ENCODE results near the gene CDT1.
A peak's percentile ranks its signal among the peaks of the same experiment; 100 is the strongest.
"Not testable (repeated sequence)": the region's sequence is repeated elsewhere in the genome, so short reads cannot be mapped to it uniquely, and the experiment has no call there.

Gene CDT1

DNA sequence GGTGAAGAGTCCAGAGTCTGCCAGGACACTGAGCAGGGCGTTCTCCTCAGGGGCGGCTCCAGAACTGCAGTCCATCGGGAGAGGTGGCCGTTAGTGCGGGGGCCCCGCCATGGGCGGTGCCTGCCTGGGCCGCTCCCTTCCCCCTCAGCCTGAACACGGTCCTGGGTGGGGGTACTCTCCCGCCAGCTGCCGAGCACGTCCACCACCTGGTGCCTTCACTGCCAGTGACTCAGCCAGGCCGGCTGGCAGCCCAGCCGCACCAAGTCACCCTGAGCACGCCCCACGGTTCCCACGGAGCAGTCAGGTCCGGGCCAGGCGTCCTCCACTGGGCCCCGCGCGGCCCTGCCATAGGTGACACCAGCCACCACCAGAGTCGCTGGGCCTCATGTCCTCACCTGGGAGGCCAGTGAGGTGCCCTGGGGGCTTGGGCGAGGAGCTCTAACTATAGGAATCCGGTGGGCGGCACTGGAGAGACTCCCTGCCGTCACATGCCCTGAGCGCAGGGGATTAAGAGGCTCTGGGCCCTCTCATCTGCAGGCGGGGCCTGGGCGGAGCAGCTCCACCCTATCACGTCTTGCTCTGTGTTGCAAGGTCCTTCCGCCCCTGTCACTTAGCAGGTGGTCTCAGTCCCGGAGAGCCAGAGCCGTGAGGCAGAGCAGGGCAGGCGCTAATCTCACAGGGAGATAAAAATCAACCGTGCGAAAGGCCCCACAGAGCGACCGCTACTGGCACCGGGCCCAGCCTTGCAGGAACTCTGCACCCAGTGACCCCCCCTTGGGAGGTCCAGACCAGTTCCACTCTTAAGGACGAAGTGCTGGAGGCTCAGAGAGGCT is 32.9 kb upstream of the CDT1 start:
- peak overlapping the region; percentile 46 for H3K4me3 ChIP-seq (ENCODE audit: low read depth, low read length)
- peak; percentile 99 for DNase-seq (ENCODE audit: low read depth)
- TF ChIP-seq MYC (IDR thresholded peaks at IDR 0.05; ENCODE audit: low read depth, low read length) (peak; percentile 90), POLR2A (IDR thresholded peaks at IDR 0.05; ENCODE audit: extremely low read depth, insufficient read length) (peak; percentile 36)
- TF ChIP-seq, protein P1, sequence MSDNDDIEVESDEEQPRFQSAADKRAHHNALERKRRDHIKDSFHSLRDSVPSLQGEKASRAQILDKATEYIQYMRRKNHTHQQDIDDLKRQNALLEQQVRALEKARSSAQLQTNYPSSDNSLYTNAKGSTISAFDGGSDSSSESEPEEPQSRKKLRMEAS (IDR thresholded peaks at IDR 0.05; ENCODE audit: low read depth, low read length), result peak; percentile 91
- TF ChIP-seq, protein P2, sequence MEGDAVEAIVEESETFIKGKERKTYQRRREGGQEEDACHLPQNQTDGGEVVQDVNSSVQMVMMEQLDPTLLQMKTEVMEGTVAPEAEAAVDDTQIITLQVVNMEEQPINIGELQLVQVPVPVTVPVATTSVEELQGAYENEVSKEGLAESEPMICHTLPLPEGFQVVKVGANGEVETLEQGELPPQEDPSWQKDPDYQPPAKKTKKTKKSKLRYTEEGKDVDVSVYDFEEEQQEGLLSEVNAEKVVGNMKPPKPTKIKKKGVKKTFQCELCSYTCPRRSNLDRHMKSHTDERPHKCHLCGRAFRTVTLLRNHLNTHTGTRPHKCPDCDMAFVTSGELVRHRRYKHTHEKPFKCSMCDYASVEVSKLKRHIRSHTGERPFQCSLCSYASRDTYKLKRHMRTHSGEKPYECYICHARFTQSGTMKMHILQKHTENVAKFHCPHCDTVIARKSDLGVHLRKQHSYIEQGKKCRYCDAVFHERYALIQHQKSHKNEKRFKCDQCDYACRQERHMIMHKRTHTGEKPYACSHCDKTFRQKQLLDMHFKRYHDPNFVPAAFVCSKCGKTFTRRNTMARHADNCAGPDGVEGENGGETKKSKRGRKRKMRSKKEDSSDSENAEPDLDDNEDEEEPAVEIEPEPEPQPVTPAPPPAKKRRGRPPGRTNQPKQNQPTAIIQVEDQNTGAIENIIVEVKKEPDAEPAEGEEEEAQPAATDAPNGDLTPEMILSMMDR (IDR thresholded peaks at IDR 0.05; ENCODE audit: low read depth, low read length), result no peak

DNA sequence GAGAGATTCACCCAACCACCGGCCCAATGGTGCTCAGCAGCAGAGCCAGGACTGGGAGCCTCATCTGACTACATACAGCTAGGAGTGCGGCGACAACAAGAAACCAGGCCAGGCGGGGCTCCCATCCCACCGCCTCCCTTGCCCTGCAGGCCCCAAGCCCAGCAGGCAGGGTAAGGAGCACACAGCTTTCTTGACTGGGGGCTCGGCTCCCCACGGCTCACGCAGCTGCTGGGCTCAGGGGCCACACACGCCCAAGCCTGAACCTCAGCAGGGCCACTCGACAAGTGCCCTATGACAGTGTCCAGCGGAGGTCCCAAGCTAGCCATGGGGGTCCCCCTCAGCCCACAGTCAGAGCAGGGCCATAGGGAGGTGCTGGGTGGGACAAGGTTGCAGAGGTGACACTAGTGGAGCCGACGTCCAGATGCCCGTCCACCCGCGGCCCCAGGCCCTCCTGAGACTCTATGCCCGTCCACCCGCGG is 32.3 kb upstream of the CDT1 start:
- no peak overlapping the region for H3K4me3 ChIP-seq (ENCODE audit: low read depth, low read length)
- TF ChIP-seq MYC (IDR thresholded peaks at IDR 0.05; ENCODE audit: low read depth, low read length) (no peak), POLR2A (IDR thresholded peaks at IDR 0.05; ENCODE audit: extremely low read depth, insufficient read length) (no peak)
- TF ChIP-seq, protein P2 (IDR thresholded peaks at IDR 0.05; ENCODE audit: low read depth, low read length), result no peak
- TF ChIP-seq, protein P1 (IDR thresholded peaks at IDR 0.05; ENCODE audit: low read depth, low read length), result no peak

DNA sequence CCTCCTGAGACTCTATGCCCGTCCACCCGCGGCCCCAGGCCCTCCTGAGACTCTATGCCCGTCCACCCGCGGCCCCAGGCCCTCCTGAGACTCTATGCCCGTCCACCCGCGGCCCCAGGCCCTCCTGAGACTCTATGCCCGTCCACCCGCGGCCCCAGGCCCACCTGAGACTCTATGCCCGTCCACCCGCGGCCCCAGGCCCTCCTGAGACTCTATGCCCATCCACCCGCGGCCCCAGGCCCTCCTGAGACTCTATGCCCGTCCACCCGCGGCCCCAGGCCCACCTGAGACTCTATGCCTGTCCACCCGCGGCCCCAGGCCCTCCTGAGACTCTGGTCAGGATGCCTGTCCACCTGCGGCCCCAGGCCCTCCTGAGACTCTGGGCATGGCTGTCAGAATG is 31.8 kb upstream of the CDT1 start:
- not testable (repeated sequence) for H3K4me3 ChIP-seq (ENCODE audit: low read depth, low read length); DNase-seq (ENCODE audit: low read depth)

More for the DNA sequence above, 32.3 kb upstream of the CDT1 start:
- no peak for DNase-seq (ENCODE audit: low read depth)

DNA sequence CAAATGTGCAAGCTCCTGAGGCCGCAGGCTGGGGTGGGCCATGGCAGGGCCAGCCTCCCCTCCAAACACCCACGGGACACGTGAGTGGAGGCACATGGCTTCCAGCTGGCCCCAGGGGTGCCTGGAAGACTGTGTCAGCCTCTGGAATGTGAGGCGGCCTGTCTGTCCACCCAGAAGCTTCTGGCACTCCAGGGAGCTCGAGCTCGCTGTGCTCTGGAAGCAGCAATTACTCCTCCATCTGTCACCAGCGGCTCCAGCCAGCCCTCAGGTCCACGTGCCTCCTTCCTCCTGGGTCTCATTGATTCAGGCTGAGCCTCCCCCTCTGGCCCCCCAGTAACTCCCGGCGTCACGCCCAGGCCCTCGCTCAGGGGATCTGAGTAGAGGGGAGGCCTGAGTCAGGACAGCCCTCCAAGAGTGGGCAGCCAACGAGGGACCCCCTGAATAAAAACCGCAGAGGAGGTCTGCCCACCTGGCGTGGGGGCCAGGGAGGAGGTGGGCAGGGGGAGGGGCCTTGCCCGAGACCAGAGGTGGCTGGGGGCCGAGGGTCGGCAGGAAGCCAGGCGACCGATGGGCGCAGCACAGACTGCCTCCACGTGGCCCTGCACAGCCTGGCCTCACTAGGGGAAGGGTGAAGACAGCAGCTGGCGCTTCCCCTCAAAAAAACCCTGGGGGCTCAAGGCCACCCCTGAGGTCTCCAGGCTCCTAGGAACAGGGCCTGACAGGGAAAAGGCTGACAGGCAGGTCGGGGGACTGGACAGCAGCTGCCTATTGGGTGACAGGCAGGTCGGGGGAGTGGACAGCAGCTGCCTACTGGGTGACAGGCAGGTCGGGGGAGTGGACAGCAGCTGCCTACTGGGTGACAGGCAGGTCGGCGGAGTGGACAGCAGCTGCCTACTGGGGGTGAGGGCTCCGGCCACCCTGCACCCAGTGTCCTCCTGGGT is 30.4 kb upstream of the CDT1 start:
- TF ChIP-seq MYC (IDR thresholded peaks at IDR 0.05; ENCODE audit: low read depth, low read length), result no peak
- TF ChIP-seq, protein P2 (IDR thresholded peaks at IDR 0.05; ENCODE audit: low read depth, low read length), result no peak
- TF ChIP-seq, protein P1 (IDR thresholded peaks at IDR 0.05; ENCODE audit: low read depth, low read length), result no peak
- TF ChIP-seq POLR2A (IDR thresholded peaks at IDR 0.05; ENCODE audit: extremely low read depth, insufficient read length), result no peak
- H3K4me3 ChIP-seq (ENCODE audit: low read depth, low read length), result no peak overlapping the region
- no peak for DNase-seq (ENCODE audit: low read depth)

DNA sequence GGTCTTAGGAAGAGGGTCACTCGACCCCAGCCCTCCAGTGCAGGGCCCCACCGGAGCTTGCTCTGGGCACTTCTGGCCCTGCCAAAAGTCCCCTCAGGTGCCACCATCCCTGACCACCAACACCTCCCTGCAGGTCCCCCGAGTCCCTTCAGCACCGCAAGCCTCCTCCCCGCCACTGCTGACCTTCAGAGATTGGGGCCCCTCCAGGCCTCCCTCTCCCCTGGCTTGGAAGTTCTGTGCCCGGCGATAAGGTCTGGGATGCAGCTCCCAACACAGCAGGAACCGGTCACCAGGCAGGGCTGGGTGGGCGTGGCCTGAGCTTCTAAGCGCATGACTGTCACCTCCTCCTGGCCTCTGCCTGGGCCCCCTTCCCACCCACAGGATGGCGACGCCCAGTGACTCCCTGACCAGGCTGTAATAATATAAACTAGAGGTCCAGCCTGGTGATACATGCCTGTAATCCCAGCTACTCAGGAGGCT is 29.7 kb upstream of the CDT1 start:
- peak; percentile 61 for DNase-seq (ENCODE audit: low read depth)
- TF ChIP-seq, protein P1 (IDR thresholded peaks at IDR 0.05; ENCODE audit: low read depth, low read length), result no peak
- TF ChIP-seq POLR2A (IDR thresholded peaks at IDR 0.05; ENCODE audit: extremely low read depth, insufficient read length) (no peak), MYC (IDR thresholded peaks at IDR 0.05; ENCODE audit: low read depth, low read length) (no peak)
- TF ChIP-seq, protein P2 (IDR thresholded peaks at IDR 0.05; ENCODE audit: low read depth, low read length), result no peak
- H3K4me3 ChIP-seq (ENCODE audit: low read depth, low read length), result no peak overlapping the region
